Astrocyte of the cerebellum (primary cell): Measurements from ENCODE around the gene SYT5.
"Not testable (repeated sequence)": the region's sequence is repeated elsewhere in the genome, so short reads cannot be mapped to it uniquely, and the experiment has no call there.

ENCODE experiments used
- DNase-seq: peaks from one replicate; pipeline ENCODE4 v3.0.0-alpha.2; 2011; ENCODE audit warnings: low read depth
- H3K4me3 ChIP-seq: 2 replicates; pipeline ENCODE4 v1.5.1; 2011; ENCODE audit warnings: mild to moderate bottlenecking, low read depth, low read length, moderate library complexity
- CTCF ChIP-seq: IDR thresholded peaks from 2 replicates; pipeline ENCODE4 v1.5.1; 2012; ENCODE audit warnings: low read length, low read depth, moderate library complexity, mild to moderate bottlenecking; ENCODE audit errors: missing control alignments
- in situ Hi-C: cut with HindIII; loops from 2 replicates; pipeline ENCODE4 v1.10.0; 2017; ENCODE audit warnings: low sequenced_read_pairs

The SYT5 gene

GRCh38 chr19:55208880-55209692 is 29.0 kb upstream of the SYT5 start, which contains the start of gene PTPRH:
Gene PTPRH (minus strand): TSS chr19:55209501. CDS start chr19:55209433, 68 bp downstream.
- TF ChIP-seq CTCF = no peak
- in situ Hi-C loops = no loop called here
- no peak for DNase-seq
- no peak within 1 kb of the TSS for H3K4me3 ChIP-seq

GRCh38 chr19:55206664-55207500 is 26.8 kb upstream of the SYT5 start:
- peak; percentile 32 for DNase-seq
- no peak for TF ChIP-seq CTCF
- H3K4me3 ChIP-seq = peak overlapping the region; percentile 29
- in situ Hi-C loops = no loop called here

- in situ Hi-C loops = not testable (repeated sequence)
Measured at GRCh38 chr19:55202199-55202598, 22.1 kb upstream of the SYT5 start.

GRCh38 chr19:55199620-55200204 is 19.6 kb upstream of the SYT5 start:
- no peak for DNase-seq
- in situ Hi-C loops = no loop called here
- TF ChIP-seq CTCF = no peak
- no peak overlapping the region for H3K4me3 ChIP-seq

More at GRCh38 chr19:55202199-55202598, 22.1 kb upstream of the SYT5 start:
- not testable (repeated sequence) for H3K4me3 ChIP-seq, DNase-seq

GRCh38 chr19:55198651-55199050 is 18.6 kb upstream of the SYT5 start:
- no peak overlapping the region for H3K4me3 ChIP-seq
- in situ Hi-C loops = no loop called here
- TF ChIP-seq CTCF = no peak
- no peak for DNase-seq

- DNase-seq = no peak
- no peak for TF ChIP-seq CTCF
- in situ Hi-C loops = no loop called here
- H3K4me3 ChIP-seq = no peak overlapping the region
Measured at GRCh38 chr19:55197528-55197927, 17.4 kb upstream of the SYT5 start.
